ENCODE data around the gene RASSF5. TPM values are rescaled to one million over a fixed set of nuclear protein-coding genes. Genes with fewer than 3 reads are reported as not detected.

Gene RASSF5
- total RNA-seq, 1 experiment from 2014 or later, result 6.1 TPM

- intact Hi-C loops (cut with micrococcal nuclease; ENCODE audit: unreplicated experiment), result no loop called here
- no TSS peak for BruUV-seq (replicated peaks)
- Mint-ChIP-seq H3K4me3 (ENCODE audit: low read depth, unreplicated experiment) (no peak overlapping the region), H3K27ac (ENCODE audit: unreplicated experiment) (no peak overlapping the region), H3K4me1 (ENCODE audit: low read depth, unreplicated experiment) (peaks cover 10% of the 10 kb centered on the region), H3K27me3 (ENCODE audit: unreplicated experiment) (no peaks in the 10 kb centered on the region), H3K36me3 (ENCODE audit: insufficient read depth, unreplicated experiment) (no peaks in the 10 kb centered on the region), H3K9me3 (ENCODE audit: low read depth, unreplicated experiment) (no peaks in the 10 kb centered on the region)
- no peak for DNase-seq
- TF ChIP-seq, protein P1, sequence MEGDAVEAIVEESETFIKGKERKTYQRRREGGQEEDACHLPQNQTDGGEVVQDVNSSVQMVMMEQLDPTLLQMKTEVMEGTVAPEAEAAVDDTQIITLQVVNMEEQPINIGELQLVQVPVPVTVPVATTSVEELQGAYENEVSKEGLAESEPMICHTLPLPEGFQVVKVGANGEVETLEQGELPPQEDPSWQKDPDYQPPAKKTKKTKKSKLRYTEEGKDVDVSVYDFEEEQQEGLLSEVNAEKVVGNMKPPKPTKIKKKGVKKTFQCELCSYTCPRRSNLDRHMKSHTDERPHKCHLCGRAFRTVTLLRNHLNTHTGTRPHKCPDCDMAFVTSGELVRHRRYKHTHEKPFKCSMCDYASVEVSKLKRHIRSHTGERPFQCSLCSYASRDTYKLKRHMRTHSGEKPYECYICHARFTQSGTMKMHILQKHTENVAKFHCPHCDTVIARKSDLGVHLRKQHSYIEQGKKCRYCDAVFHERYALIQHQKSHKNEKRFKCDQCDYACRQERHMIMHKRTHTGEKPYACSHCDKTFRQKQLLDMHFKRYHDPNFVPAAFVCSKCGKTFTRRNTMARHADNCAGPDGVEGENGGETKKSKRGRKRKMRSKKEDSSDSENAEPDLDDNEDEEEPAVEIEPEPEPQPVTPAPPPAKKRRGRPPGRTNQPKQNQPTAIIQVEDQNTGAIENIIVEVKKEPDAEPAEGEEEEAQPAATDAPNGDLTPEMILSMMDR (IDR thresholded peaks at IDR 0.05; ENCODE audit: unreplicated experiment), result no peak
- CTCF ChIA-PET, result interaction anchor here (0.7 to 0.9 kb wide), 2 partner anchors 11 to 26 kb away, joined by 3 read pairs; no protein-coding TSS in a partner anchor
Observed at GRCh38 chr1:206529425-206529824, 22.1 kb downstream of the RASSF5 start.

- TF ChIP-seq, protein P1 (IDR thresholded peaks at IDR 0.05; ENCODE audit: unreplicated experiment), result no peak
- peaks cover 23% of the 10 kb centered on the region for H3K4me1 Mint-ChIP-seq (ENCODE audit: low read depth, unreplicated experiment)
- CTCF ChIA-PET, result no interaction called here
- no peaks in the 10 kb centered on the region for H3K9me3 Mint-ChIP-seq (ENCODE audit: low read depth, unreplicated experiment)
- no peak for DNase-seq
- intact Hi-C loops (cut with micrococcal nuclease; ENCODE audit: unreplicated experiment), result no loop called here
- H3K4me3 Mint-ChIP-seq (ENCODE audit: low read depth, unreplicated experiment), result no peak overlapping the region
- no TSS peak for BruUV-seq (replicated peaks)
- H3K27ac Mint-ChIP-seq (ENCODE audit: unreplicated experiment), result no peak overlapping the region
- H3K27me3 Mint-ChIP-seq (ENCODE audit: unreplicated experiment), result no peaks in the 10 kb centered on the region
- H3K36me3 Mint-ChIP-seq (ENCODE audit: insufficient read depth, unreplicated experiment), result no peaks in the 10 kb centered on the region
Observed at GRCh38 chr1:206532368-206532767, 25.0 kb downstream of the RASSF5 start.

DNA sequence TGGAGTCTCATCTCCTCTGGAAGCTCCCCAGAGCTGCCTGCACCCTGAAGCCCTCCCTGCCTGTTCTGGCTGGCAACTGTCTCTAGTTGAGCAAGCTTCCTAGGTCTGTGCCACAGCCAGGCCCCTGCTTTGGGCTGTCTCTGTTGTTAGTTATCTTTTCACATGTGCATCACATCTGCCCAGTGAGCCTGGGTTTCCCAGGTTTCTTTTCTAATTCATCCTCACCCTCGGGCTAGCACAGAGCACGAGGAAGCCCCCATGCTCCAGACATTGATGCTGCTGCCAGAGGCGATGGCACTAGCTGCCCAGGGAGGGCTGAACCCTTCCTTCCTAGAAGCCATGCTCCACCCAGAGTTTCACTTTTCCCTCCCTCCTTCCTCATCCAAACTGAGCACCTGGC, 27.2 kb downstream of the RASSF5 start:
- CTCF ChIA-PET, result interaction anchor here (1.7 kb wide), 1 partner anchor 11 kb away, joined by 12 read pairs; no protein-coding TSS in a partner anchor
- Mint-ChIP-seq H3K27ac (ENCODE audit: unreplicated experiment) (no peak overlapping the region), H3K27me3 (ENCODE audit: unreplicated experiment) (no peaks in the 10 kb centered on the region), H3K4me1 (ENCODE audit: low read depth, unreplicated experiment) (peaks cover 23% of the 10 kb centered on the region), H3K9me3 (ENCODE audit: low read depth, unreplicated experiment) (no peaks in the 10 kb centered on the region), H3K36me3 (ENCODE audit: insufficient read depth, unreplicated experiment) (peaks cover 3% of the 10 kb centered on the region), H3K4me3 (ENCODE audit: low read depth, unreplicated experiment) (no peak overlapping the region)
- TF ChIP-seq, protein P1 (IDR thresholded peaks at IDR 0.05; ENCODE audit: unreplicated experiment), result no peak
- BruUV-seq (replicated peaks), result no TSS peak
- intact Hi-C loops (cut with micrococcal nuclease; ENCODE audit: unreplicated experiment), result no loop called here
- DNase-seq, result no peak

DNA sequence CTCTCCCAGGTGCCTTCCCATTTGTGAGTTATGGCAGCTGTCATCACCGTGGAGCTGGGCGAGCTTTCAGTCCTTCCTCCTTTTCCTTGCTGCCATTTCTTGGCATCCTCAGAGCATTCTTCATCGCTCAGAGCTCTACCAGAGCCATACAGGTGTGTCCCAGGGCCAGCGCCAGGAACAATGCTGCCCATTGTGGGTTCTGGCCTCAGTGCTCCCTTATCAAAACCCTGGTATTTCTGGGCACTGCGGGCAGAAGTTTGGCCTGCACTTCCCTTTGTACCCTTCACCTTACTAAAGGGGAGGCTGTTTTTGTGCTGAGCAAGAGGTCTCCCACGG, 28.5 kb downstream of the RASSF5 start:
- no TSS peak for BruUV-seq (replicated peaks)
- CTCF ChIA-PET, result interaction anchor here (0.5 to 1.7 kb wide), 8 partner anchors 9 to 354 kb away, joined by 3 to 12 read pairs (median 4); no protein-coding TSS in a partner anchor
- Mint-ChIP-seq H3K4me1 (ENCODE audit: low read depth, unreplicated experiment) (peaks cover 32% of the 10 kb centered on the region), H3K4me3 (ENCODE audit: low read depth, unreplicated experiment) (no peak overlapping the region), H3K9me3 (ENCODE audit: low read depth, unreplicated experiment) (no peaks in the 10 kb centered on the region), H3K27me3 (ENCODE audit: unreplicated experiment) (no peaks in the 10 kb centered on the region), H3K27ac (ENCODE audit: unreplicated experiment) (peak overlapping the region; percentile 7), H3K36me3 (ENCODE audit: insufficient read depth, unreplicated experiment) (peaks cover 3% of the 10 kb centered on the region)
- TF ChIP-seq, protein P1 (IDR thresholded peaks at IDR 0.05; ENCODE audit: unreplicated experiment), result no peak
- DNase-seq, result peak; percentile 80
- intact Hi-C loops (cut with micrococcal nuclease; ENCODE audit: unreplicated experiment), result no loop called here

Measured in Calu3 (cell line).